GM19463 (cell line): ENCODE results near the gene ZBTB16.

Experiments
- ATAC-seq: cut with Tn5 transposase; IDR thresholded peaks from one replicate; pipeline ENCODE4 v1.9.1; 2021; ENCODE audit warnings: mild to moderate bottlenecking, moderate library complexity; ENCODE audit not compliant: unreplicated experiment

ZBTB16 gene

GRCh38 chr11:114291381-114291780, 231.9 kb downstream of the ZBTB16 start:
- no peak for ATAC-seq

- no peak for ATAC-seq
Observed at GRCh38 chr11:114291842-114292680, 232.6 kb downstream of the ZBTB16 start.

- ATAC-seq, result no peak
Observed at GRCh38 chr11:114293201-114293711, 233.7 kb downstream of the ZBTB16 start.

GRCh38 chr11:114295676-114296604, 236.4 kb downstream of the ZBTB16 start, which contains the start of gene NNMT:
NNMT (plus strand) TSS chr11:114296399; CDS start chr11:114296557, 158 bp downstream.
- no peak for ATAC-seq

GRCh38 chr11:114296605-114297372, 237.3 kb downstream of the ZBTB16 start:
- ATAC-seq, result no peak

- no peak for ATAC-seq
Observed at GRCh38 chr11:114297806-114298709, 238.5 kb downstream of the ZBTB16 start.

- no peak for ATAC-seq
Observed at GRCh38 chr11:114298710-114299109, 239.2 kb downstream of the ZBTB16 start.
